ENCODE results near the gene FLT4.
"Not testable (repeated sequence)": the region's sequence is repeated elsewhere in the genome, so short reads cannot be mapped to it uniquely, and the experiment has no call there.

FLT4 gene

DNA sequence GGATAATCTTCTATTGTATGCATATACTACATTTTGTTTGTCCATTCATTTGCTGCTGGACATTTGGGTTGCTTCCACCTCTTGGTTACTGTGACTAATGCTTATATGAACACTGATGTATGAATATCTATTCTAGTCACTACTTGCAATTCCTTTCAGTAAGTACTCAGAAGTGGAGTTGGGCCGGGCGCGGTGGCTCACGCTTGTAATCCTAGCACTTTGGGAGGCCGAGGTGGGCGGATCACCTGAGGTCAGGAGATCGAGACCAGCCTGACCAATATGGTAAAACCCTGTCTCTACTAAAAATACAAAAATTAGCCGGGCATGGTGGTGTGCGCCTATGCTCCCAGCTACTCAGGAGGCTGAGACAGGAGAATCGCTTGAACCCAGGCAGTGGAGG is 28.9 kb upstream of the FLT4 start:
- not testable (repeated sequence) for H3K9me3 ChIP-seq (ENCODE audit: control insufficient read depth, insufficient read depth, low read length); H3K4me1 ChIP-seq (ENCODE audit: insufficient read depth, low read length); H3K36me3 ChIP-seq (ENCODE audit: insufficient read depth, low read length); H3K9ac ChIP-seq (ENCODE audit: low read depth, low read length)

GRCh38 chr5:180675036-180675635 is 25.7 kb upstream of the FLT4 start:
- Histone ChIP-seq H3K36me3 (ENCODE audit: insufficient read depth, low read length) (no peaks in the 10 kb centered on the region), H3K9me3 (ENCODE audit: control insufficient read depth, insufficient read depth, low read length) (no peaks in the 10 kb centered on the region), H3K4me1 (ENCODE audit: insufficient read depth, low read length) (no peaks in the 10 kb centered on the region), H3K9ac (ENCODE audit: low read depth, low read length) (no peak overlapping the region)

GRCh38 chr5:180674090-180674475 is 24.7 kb upstream of the FLT4 start:
- H3K4me1 ChIP-seq (ENCODE audit: insufficient read depth, low read length); H3K36me3 ChIP-seq (ENCODE audit: insufficient read depth, low read length); H3K9me3 ChIP-seq (ENCODE audit: control insufficient read depth, insufficient read depth, low read length): not testable (repeated sequence)
- peak overlapping the region; percentile 62; the same call in 1 of the 2 replicates for H3K9ac ChIP-seq (ENCODE audit: low read depth, low read length)

- Histone ChIP-seq H3K9ac (ENCODE audit: low read depth, low read length) (peak overlapping the region; percentile 62), H3K4me1 (ENCODE audit: insufficient read depth, low read length) (no peaks in the 10 kb centered on the region), H3K36me3 (ENCODE audit: insufficient read depth, low read length) (no peaks in the 10 kb centered on the region), H3K9me3 (ENCODE audit: control insufficient read depth, insufficient read depth, low read length) (no peaks in the 10 kb centered on the region)
Measured at GRCh38 chr5:180673371-180674089, 24.1 kb upstream of the FLT4 start.

- H3K9ac ChIP-seq (ENCODE audit: low read depth, low read length); H3K36me3 ChIP-seq (ENCODE audit: insufficient read depth, low read length); H3K9me3 ChIP-seq (ENCODE audit: control insufficient read depth, insufficient read depth, low read length); H3K4me1 ChIP-seq (ENCODE audit: insufficient read depth, low read length): not testable (repeated sequence)
Measured at GRCh38 chr5:180671958-180672524, 22.6 kb upstream of the FLT4 start.

DNA sequence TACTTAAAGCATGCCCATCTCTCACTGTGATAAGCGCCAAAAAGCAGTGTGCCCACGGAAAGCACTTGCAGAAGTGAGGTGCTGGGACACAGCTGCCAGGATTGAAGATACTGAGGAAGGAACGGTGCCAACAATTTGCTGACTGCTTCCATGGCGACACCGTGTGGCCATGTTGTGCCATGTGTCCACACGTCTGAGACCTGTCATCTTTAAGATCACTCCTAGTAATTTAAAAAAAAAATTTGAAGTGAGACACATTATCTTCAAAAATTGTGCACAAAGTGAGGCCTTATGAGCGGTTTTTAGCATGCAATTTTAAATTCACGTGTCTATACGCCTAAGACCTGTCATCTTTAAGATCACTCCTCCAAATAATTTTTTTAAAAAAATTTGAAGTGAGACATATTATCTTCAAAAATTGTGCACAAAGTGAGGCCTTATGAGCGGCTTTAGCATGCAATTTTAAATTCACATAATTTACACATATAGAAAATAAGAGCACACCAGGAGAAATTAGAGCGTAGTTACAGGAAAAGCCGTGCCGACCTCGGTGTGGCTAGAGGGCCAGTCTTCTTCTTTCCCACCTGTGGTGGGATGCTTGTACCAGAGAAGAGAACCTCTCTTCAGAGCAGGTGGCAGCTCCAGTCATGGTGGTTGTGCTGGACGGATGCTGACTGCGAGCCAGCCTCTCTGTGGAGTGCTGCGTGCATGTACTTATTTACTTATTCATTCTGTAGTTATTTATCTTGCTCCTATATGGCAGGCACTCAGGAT is 21.4 kb upstream of the FLT4 start:
- Histone ChIP-seq H3K36me3 (ENCODE audit: insufficient read depth, low read length) (no peaks in the 10 kb centered on the region), H3K9me3 (ENCODE audit: control insufficient read depth, insufficient read depth, low read length) (no peaks in the 10 kb centered on the region), H3K9ac (ENCODE audit: low read depth, low read length) (no peak overlapping the region), H3K4me1 (ENCODE audit: insufficient read depth, low read length) (no peaks in the 10 kb centered on the region; the same call in 1 of the 2 replicates)

DNA sequence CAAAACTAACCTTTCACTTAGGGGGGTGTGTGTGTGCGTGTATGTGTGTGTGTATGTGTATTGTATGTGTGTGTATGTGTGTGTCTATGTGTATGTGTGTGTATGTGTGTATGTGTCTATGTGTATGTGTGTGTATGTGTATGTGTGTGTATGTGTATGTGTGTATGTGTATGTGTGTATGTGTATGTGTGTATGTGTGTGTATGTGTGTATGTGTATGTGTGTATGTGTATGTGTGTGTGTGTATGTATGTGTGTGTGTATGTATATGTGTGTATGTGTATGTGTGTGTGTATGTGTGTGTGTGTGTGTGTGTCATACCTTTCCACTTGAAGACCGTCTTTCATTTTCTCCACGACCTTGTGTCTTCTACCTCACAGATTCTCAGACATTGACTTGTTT is 20.8 kb upstream of the FLT4 start:
- Histone ChIP-seq H3K4me1 (ENCODE audit: insufficient read depth, low read length) (no peaks in the 10 kb centered on the region; the same call in 1 of the 2 replicates), H3K9me3 (ENCODE audit: control insufficient read depth, insufficient read depth, low read length) (no peaks in the 10 kb centered on the region), H3K9ac (ENCODE audit: low read depth, low read length) (no peak overlapping the region), H3K36me3 (ENCODE audit: insufficient read depth, low read length) (no peaks in the 10 kb centered on the region)

GRCh38 chr5:180669661-180670060 is 20.3 kb upstream of the FLT4 start:
- Histone ChIP-seq H3K9me3 (ENCODE audit: control insufficient read depth, insufficient read depth, low read length) (no peaks in the 10 kb centered on the region), H3K36me3 (ENCODE audit: insufficient read depth, low read length) (no peaks in the 10 kb centered on the region), H3K4me1 (ENCODE audit: insufficient read depth, low read length) (no peaks in the 10 kb centered on the region; the same call in 1 of the 2 replicates), H3K9ac (ENCODE audit: low read depth, low read length) (no peak overlapping the region)

- no peaks in the 10 kb centered on the region for H3K36me3 ChIP-seq (ENCODE audit: insufficient read depth, low read length)
- no peaks in the 10 kb centered on the region for H3K9me3 ChIP-seq (ENCODE audit: control insufficient read depth, insufficient read depth, low read length)
- no peaks in the 10 kb centered on the region; the same call in 1 of the 2 replicates for H3K4me1 ChIP-seq (ENCODE audit: insufficient read depth, low read length)
- no peak overlapping the region for H3K9ac ChIP-seq (ENCODE audit: low read depth, low read length)
Measured at GRCh38 chr5:180668835-180669596, 19.6 kb upstream of the FLT4 start.

DNA sequence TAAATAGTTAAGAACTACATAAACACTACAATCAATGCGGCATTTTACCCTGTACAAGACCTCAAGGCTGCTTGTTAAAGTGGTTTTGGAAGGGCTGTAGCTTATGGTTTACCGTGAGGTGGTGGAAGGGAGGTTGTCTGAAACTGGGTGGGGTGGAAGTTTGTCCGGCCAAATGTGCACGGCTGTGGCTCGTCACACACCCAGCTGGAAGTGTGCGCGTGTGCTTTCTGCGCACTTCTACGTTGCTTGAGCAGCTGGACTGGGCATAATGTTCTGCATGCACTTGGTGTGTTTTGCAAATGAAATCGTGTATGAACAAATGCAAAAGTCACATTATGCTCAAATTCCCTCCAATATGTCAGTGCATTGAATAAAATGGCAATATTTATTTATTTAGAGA is 17.4 kb upstream of the FLT4 start:
- no peak overlapping the region for H3K9ac ChIP-seq (ENCODE audit: low read depth, low read length)
- no peaks in the 10 kb centered on the region for H3K36me3 ChIP-seq (ENCODE audit: insufficient read depth, low read length)
- no peaks in the 10 kb centered on the region; the same call in 1 of the 2 replicates for H3K4me1 ChIP-seq (ENCODE audit: insufficient read depth, low read length)
- no peaks in the 10 kb centered on the region for H3K9me3 ChIP-seq (ENCODE audit: control insufficient read depth, insufficient read depth, low read length)

DNA sequence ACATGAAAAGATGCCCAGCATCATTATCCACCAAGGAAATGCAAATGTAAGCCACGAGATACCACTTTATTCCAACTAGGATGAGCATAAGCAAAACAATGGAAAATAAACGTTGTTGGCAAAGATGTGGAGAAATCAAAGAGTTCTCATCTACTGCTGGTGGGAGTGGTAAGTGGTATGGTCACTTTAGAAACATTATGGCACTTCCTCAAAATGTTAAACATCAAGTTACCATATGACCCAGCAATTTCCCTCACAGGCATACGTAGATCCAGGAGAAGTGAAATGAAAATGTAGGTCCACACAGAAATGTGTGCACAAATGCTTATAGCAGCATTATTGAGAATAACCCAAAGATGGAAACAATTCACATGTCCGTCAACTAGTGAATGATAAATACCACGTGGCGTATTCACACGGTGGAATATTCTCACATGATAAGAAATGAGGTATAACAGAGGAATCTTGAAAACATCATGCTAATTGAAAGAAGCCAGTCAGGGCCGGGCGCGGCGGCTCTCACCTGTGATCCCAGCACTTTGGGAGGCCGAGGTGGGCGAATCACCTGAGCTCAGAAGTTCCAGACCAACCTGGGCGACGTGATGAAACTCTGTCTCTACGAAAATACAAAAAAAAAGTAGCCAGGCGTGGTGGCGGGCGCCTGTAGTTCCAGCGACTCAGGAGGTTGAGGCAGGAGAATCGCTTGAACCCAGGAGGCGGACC is 16.4 kb upstream of the FLT4 start:
- Histone ChIP-seq H3K9me3 (ENCODE audit: control insufficient read depth, insufficient read depth, low read length) (no peaks in the 10 kb centered on the region), H3K36me3 (ENCODE audit: insufficient read depth, low read length) (no peaks in the 10 kb centered on the region), H3K9ac (ENCODE audit: low read depth, low read length) (no peak overlapping the region), H3K4me1 (ENCODE audit: insufficient read depth, low read length) (no peaks in the 10 kb centered on the region; the same call in 1 of the 2 replicates)

DNA sequence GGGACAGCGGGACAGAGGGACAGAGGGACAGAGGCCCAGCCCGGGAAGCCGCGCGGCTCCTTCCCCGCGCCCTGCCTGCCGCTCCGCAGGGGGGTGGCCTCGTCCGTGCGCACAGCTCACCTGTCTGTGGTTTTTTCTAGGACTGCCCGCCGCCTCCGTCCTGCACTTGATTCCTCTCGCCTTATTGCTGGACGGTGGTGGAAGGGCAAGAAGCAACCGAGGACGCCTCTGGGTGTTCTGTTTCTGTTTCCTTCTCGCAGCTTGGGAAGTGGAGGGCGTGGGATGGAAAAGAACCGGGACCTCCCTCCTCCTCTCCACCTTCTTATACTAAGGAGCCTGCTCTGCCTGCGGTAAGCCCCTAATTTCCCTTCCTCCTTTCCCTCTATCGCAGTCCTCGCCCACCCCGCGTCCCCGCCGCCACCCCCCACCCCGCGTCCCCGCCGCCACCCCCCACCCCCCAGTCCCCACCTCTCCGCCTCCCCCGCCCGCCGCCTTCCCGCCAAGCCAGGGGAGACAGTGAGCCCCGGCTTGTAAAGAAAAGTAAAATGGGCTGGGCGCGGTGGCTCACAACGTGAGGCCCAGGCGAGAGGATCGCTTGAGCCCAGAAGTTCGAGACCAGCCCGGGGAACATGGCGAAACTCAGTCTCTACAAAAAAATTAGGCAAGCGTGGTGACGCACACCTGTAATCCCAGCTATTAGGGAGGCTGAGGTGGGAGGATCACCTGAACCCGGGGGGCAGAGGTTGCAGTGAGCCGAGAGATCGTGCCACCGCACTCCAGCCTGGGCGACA is 9.6 kb upstream of the FLT4 start:
- no peaks in the 10 kb centered on the region for H3K4me1 ChIP-seq (ENCODE audit: insufficient read depth, low read length)
- H3K36me3 ChIP-seq (ENCODE audit: insufficient read depth, low read length): no peaks in the 10 kb centered on the region
- H3K9me3 ChIP-seq (ENCODE audit: control insufficient read depth, insufficient read depth, low read length): no peaks in the 10 kb centered on the region
- peak overlapping the region; percentile 22; the same call in 1 of the 2 replicates for H3K9ac ChIP-seq (ENCODE audit: low read depth, low read length)

GRCh38 chr5:180655243-180655642 is 5.8 kb upstream of the FLT4 start:
- H3K9me3 ChIP-seq (ENCODE audit: control insufficient read depth, insufficient read depth, low read length); H3K4me1 ChIP-seq (ENCODE audit: insufficient read depth, low read length); H3K36me3 ChIP-seq (ENCODE audit: insufficient read depth, low read length); H3K9ac ChIP-seq (ENCODE audit: low read depth, low read length): not testable (repeated sequence)

Data from ES-I3 (cell line).